BLaER1 treated with 17β-estradiol and CSF1 and Interleukin-3, amounts not matched to agents 10 nM and 100 nM (cell line): ENCODE measurements around the gene IMMP2L.

Source experiments
- H3K27ac ChIP-seq, 11 experiments: shearing (Covaris generic); formaldehyde crosslinking; 2 replicates each; pipeline ENCODE4 v1.8.1; 2022
- H3K27me3 ChIP-seq, 11 experiments: shearing (Covaris generic); formaldehyde crosslinking; 2 replicates each; pipeline ENCODE4 v1.8.1; 2022
- H3K36me3 ChIP-seq, 11 experiments: shearing (Covaris generic); formaldehyde crosslinking; 2 replicates each; pipeline ENCODE4 v1.8.1; 2022
- H3K4me1 ChIP-seq, 10 experiments: shearing (Covaris generic); formaldehyde crosslinking; 2 replicates each; pipeline ENCODE4 v1.8.1; 2022
- H3K4me2 ChIP-seq, 11 experiments: shearing (Covaris generic); formaldehyde crosslinking; 2 replicates each; pipeline ENCODE4 v1.8.1; 2022
- H3K4me3 ChIP-seq, 10 experiments: shearing (Covaris generic); formaldehyde crosslinking; 2 replicates each; pipeline ENCODE4 v1.8.1; 2022
- H3K9ac ChIP-seq, 11 experiments: shearing (Covaris generic); formaldehyde crosslinking; 2 replicates each; pipeline ENCODE4 v1.8.1; 2022
- H3K9me3 ChIP-seq, 11 experiments: shearing (Covaris generic); formaldehyde crosslinking; replicated peaks in 1 of 11; 2 replicates each; pipeline ENCODE4 v1.8.1; 2022
- H4K20me1 ChIP-seq, 11 experiments: shearing (Covaris generic); formaldehyde crosslinking; 2 replicates each; pipeline ENCODE4 v1.8.1; 2022
- Cebpa-rat ChIP-seq, 11 experiments: shearing (Covaris generic); IDR thresholded peaks; 2 replicates each; pipeline ENCODE4 v1.8.1; 2022

The IMMP2L gene

DNA sequence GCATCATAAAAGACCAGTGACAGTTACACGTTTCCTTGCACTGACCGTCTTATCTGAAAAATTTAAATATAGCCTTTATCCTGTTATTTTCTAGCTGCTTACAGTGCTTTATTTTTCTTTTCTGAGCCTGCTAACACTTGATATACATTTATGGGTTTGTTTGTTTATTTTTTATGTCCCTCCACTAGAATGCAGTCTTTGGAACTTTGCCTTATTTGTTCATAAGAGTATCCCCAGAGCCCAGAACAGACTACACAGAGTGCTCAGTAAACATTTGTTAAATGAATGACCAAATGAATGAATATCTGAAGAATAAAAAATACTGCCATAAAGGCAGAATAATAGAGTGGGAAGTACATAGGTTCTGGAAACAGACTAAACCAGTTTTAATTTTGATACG is 673.7 kb downstream of the IMMP2L start:
- no peak overlapping the region for H3K4me2 ChIP-seq
- TF ChIP-seq Cebpa-rat (IDR thresholded peaks at IDR 0.05) = no peak
- H3K36me3 ChIP-seq = no peaks in the 10 kb centered on the region
- no peaks in the 10 kb centered on the region for H3K4me1 ChIP-seq
- no peak overlapping the region for H3K9ac ChIP-seq
- no peak overlapping the region for H3K27ac ChIP-seq
- H3K9me3 ChIP-seq = no peaks in the 10 kb centered on the region
- H3K4me3 ChIP-seq = no peak overlapping the region
- H3K27me3 ChIP-seq = no peaks in the 10 kb centered on the region
- H4K20me1 ChIP-seq = no peaks in the 10 kb centered on the region

DNA sequence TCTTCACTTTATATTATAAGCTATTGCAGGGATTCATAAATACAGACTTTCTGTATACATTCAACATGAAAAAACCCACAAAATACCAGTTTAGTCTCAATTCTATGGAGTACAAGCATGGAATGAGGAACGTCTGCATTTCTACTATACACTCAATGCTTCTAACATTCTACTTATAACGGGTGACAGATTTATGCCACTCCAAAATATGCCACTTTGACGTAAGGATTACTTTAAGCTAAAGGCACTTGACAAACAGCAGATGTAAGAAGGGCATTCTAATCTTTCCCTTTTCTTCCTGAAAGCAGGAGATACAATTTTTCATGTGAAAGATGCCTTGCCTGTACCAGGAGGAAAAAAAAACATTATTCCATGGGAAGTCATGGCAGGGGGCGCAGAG is 676.8 kb downstream of the IMMP2L start:
- TF ChIP-seq Cebpa-rat (IDR thresholded peaks at IDR 0.05) = no peak
- Histone ChIP-seq H3K4me3 (no peak overlapping the region), H3K9ac (no peak overlapping the region), H3K4me2 (no peak overlapping the region), H4K20me1 (no peaks in the 10 kb centered on the region), H3K9me3 (no peaks in the 10 kb centered on the region), H3K27me3 (no peaks in the 10 kb centered on the region), H3K36me3 (no peaks in the 10 kb centered on the region), H3K4me1 (no peaks in the 10 kb centered on the region), H3K27ac (no peak overlapping the region)

DNA sequence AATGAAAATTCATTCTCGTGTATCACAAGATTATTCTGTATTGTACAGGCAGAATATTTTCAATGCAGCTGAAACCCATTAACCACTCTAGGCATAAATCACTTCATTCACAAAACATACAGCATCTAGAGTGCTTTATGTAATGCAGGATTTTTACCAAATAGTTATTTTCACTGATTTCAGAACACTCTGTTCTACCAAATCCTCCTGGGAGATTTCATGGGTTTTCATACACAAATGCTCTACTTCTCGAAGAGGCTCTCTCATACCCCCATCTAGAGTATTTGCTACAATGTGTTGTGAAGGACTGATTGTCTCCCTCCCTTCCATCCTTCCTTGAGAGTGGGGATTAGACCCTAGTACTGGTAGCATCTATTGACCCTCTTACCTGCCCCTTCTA is 680.6 kb downstream of the IMMP2L start:
- H3K4me1 ChIP-seq = no peaks in the 10 kb centered on the region
- no peaks in the 10 kb centered on the region for H3K36me3 ChIP-seq
- no peak overlapping the region for H3K9ac ChIP-seq
- no peak overlapping the region for H3K27ac ChIP-seq
- H3K27me3 ChIP-seq = no peaks in the 10 kb centered on the region
- H4K20me1 ChIP-seq = no peaks in the 10 kb centered on the region
- TF ChIP-seq Cebpa-rat (IDR thresholded peaks at IDR 0.05) = no peak
- H3K4me3 ChIP-seq = no peak overlapping the region
- no peaks in the 10 kb centered on the region for H3K9me3 ChIP-seq
- H3K4me2 ChIP-seq = no peak overlapping the region

DNA sequence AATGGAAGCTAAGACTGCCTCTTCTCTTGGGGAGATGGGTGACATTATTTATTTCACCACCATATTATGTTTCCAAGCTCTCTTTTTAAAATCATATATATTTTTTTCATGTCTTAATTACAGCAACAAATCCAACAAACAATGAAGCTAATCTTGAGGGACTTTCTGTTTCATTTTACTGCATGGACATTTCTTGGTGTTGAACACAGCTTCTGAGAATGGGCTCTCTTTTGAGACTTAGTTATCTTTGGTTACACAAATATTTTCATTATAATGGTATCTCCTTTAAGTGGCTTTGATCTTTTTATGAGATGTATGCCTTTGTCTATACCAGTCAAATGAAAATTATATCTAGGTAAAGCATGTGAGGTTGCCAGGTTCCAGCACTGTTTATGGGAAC is 681.3 kb downstream of the IMMP2L start:
- H3K36me3 ChIP-seq = no peaks in the 10 kb centered on the region
- H3K27me3 ChIP-seq = no peaks in the 10 kb centered on the region
- H3K27ac ChIP-seq = no peak overlapping the region
- no peaks in the 10 kb centered on the region for H3K9me3 ChIP-seq
- H3K4me3 ChIP-seq = no peak overlapping the region
- no peak overlapping the region for H3K4me2 ChIP-seq
- H4K20me1 ChIP-seq = no peaks in the 10 kb centered on the region
- no peaks in the 10 kb centered on the region for H3K4me1 ChIP-seq
- no peak for TF ChIP-seq Cebpa-rat (IDR thresholded peaks at IDR 0.05)
- H3K9ac ChIP-seq = no peak overlapping the region

DNA sequence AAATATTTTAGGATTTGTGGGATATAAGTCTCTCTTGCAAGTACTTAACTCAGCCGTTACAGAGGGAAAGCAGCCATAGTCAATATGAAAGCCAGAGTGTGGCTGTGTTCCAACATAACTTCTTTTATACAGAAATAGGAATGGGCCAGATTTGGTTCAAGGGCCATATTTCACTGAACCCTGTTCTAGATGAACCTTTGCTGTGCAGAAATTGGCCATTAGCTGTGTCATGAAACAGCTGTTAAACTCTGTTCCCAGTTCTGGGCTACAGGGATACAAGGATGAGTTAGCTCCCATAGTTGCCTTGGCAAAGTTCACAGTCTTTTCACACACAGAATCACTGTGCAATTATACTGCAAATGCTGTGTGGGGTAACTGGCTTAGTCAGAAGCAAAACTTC is 685.3 kb downstream of the IMMP2L start:
- Histone ChIP-seq H3K4me3 (no peak overlapping the region), H3K4me1 (no peaks in the 10 kb centered on the region), H3K4me2 (no peak overlapping the region), H3K36me3 (no peaks in the 10 kb centered on the region), H3K27me3 (no peaks in the 10 kb centered on the region), H3K9me3 (no peaks in the 10 kb centered on the region), H4K20me1 (no peaks in the 10 kb centered on the region), H3K9ac (no peak overlapping the region), H3K27ac (no peak overlapping the region)
- no peak for TF ChIP-seq Cebpa-rat (IDR thresholded peaks at IDR 0.05)

DNA sequence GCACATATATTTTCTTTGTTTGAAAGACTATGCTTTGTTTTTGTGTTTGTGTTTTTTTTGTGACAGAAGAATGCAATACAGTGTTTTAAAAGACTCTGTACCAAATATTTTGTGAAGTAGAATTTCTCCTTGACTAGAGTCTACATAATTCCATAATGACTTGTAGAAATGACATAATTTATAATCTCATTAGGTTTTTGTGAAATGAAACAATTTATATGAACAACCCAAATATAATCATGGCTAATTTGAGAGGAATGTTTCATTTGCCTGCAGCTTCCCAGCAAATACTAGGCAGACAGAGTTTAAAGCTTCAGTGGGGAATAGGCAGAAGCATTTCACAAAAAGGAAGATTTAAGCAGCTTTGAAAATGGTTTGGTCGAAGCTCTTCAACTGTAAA is 686.9 kb downstream of the IMMP2L start:
- no peaks in the 10 kb centered on the region; a peak in 1 of 20 replicates for H3K4me1 ChIP-seq
- H3K27me3 ChIP-seq = no peaks in the 10 kb centered on the region
- no peaks in the 10 kb centered on the region for H3K36me3 ChIP-seq
- H3K4me3 ChIP-seq = no peak overlapping the region
- H3K9ac ChIP-seq = no peak overlapping the region
- no peak overlapping the region for H3K27ac ChIP-seq
- no peak overlapping the region for H3K4me2 ChIP-seq
- no peaks in the 10 kb centered on the region for H3K9me3 ChIP-seq
- no peaks in the 10 kb centered on the region for H4K20me1 ChIP-seq
- TF ChIP-seq Cebpa-rat (IDR thresholded peaks at IDR 0.05) = no peak

DNA sequence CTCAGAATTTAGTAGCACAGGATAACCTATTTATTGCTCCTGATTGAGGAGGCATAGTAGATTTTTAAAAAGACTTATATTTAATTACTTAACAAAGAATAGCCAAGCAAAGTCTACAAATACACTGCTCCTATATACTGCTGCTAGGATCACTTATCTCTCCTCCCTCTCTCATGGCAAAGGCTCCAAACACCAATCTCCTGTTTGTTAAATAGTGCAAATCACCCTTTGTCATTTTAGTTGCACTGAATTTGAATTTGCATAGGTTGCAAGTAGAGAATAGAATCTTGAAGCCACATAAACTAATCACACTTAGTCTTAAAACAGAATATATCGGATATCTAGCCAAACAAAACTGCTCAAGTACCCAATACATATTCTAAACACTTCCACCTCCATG is 690.4 kb downstream of the IMMP2L start:
- Histone ChIP-seq H3K4me2 (no peak overlapping the region), H3K27ac (no peak overlapping the region), H3K27me3 (no peaks in the 10 kb centered on the region), H3K4me3 (no peak overlapping the region), H3K9ac (no peak overlapping the region), H3K4me1 (no peaks in the 10 kb centered on the region; a peak in 1 of 20 replicates), H3K9me3 (no peaks in the 10 kb centered on the region), H4K20me1 (no peaks in the 10 kb centered on the region), H3K36me3 (no peaks in the 10 kb centered on the region)
- no peak for TF ChIP-seq Cebpa-rat (IDR thresholded peaks at IDR 0.05)

DNA sequence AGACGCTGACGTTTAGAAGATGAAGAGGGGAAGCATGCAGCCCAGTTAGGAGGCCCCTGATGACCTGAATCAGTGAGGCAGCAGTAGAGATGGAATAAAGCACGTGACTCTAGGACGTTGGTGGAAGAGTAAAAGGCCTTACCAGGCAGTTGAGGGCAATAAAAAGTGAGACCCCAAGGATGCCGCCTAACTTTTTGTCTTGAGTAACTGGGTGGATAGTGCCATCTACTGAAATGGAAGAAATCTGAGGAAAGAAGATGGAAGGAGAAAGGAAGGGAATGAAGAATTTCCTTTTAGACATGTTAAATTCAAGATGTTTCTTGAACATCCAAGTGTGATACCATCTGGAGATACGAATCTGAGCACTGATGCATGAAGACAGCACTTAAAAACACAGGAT is 691.4 kb downstream of the IMMP2L start:
- H4K20me1 ChIP-seq = no peaks in the 10 kb centered on the region
- H3K36me3 ChIP-seq = no peaks in the 10 kb centered on the region
- H3K9me3 ChIP-seq = no peaks in the 10 kb centered on the region
- H3K27me3 ChIP-seq = no peaks in the 10 kb centered on the region
- H3K9ac ChIP-seq = no peak overlapping the region
- no peak overlapping the region for H3K4me3 ChIP-seq
- H3K4me1 ChIP-seq = no peaks in the 10 kb centered on the region; a peak in 1 of 20 replicates
- no peak overlapping the region for H3K4me2 ChIP-seq
- TF ChIP-seq Cebpa-rat (IDR thresholded peaks at IDR 0.05) = no peak
- H3K27ac ChIP-seq = no peak overlapping the region

DNA sequence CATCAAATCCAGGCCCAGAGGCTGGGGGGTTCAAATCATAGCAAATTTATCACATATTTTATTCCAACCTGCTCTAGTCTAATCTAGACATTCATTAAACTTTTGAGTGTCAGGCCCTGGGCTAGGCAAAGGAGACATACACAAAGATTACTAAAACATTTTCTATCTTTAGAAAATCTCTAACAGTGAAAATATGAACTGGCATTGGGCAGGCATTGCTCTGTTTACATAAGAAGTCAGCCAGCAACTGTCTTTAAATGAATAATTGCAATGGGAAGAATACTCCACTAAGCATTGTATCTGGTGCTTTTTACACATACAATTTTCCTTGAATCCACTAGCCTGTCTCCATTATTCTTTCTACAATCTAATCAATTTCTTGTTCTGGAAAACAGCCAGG is 693.8 kb downstream of the IMMP2L start:
- no peaks in the 10 kb centered on the region; a peak in 1 of 20 replicates for H3K4me1 ChIP-seq
- no peak overlapping the region for H3K27ac ChIP-seq
- H4K20me1 ChIP-seq = no peaks in the 10 kb centered on the region
- no peak overlapping the region for H3K9ac ChIP-seq
- no peak overlapping the region for H3K4me3 ChIP-seq
- H3K4me2 ChIP-seq = no peak overlapping the region
- H3K27me3 ChIP-seq = no peaks in the 10 kb centered on the region
- TF ChIP-seq Cebpa-rat (IDR thresholded peaks at IDR 0.05) = no peak
- H3K9me3 ChIP-seq = no peaks in the 10 kb centered on the region
- H3K36me3 ChIP-seq = no peaks in the 10 kb centered on the region

DNA sequence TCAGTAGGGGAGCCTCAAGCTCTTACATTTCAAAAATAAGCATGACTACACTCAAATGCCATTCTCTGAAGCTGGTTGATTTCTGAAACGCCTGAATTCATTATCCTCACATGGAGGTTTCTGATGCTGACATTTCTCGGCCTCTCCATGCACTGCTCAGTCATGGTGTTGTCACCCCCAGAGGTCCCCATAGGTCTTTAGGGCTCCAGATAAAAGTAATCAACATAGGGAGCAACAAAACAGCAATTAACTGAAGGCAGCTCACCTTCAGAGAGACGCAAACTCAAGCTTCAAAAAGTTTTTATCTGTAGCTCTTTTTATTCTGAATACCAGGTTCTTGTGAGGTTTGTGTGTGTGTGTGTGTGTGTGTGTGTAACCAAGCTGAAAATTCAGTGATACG is 694.5 kb downstream of the IMMP2L start:
- Histone ChIP-seq H3K36me3 (no peaks in the 10 kb centered on the region), H3K4me2 (no peak overlapping the region)

DNA sequence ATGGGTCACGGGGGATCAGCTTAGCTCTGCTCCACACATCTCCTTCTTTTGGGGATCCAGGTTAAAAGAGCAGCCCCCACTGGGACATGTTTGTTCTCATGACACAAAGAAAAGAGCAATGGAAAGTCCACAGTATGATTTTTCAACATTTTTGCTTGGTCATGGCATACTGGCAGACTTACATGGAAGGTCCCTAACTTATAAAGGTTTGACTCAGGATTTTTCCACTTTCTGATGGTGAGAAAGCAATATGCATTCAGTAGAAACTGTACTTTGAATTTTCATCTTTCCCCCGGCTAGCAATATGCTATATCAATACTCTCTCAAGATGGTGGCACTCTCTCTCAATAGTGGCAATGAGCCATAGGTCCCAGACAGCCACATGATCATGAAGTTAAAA is 699.0 kb downstream of the IMMP2L start:
- TF ChIP-seq Cebpa-rat (IDR thresholded peaks at IDR 0.05) = no peak
- Histone ChIP-seq H3K9me3 (no peaks in the 10 kb centered on the region), H3K4me1 (no peaks in the 10 kb centered on the region), H3K36me3 (no peaks in the 10 kb centered on the region), H4K20me1 (no peaks in the 10 kb centered on the region), H3K4me3 (no peak overlapping the region), H3K27ac (no peak overlapping the region), H3K27me3 (no peaks in the 10 kb centered on the region), H3K4me2 (no peak overlapping the region), H3K9ac (no peak overlapping the region)

More for the DNA sequence above, 694.5 kb downstream of the IMMP2L start:
- Histone ChIP-seq H3K4me3 (no peak overlapping the region), H3K9ac (no peak overlapping the region), H3K27ac (no peak overlapping the region), H3K27me3 (no peaks in the 10 kb centered on the region), H4K20me1 (no peaks in the 10 kb centered on the region), H3K9me3 (no peaks in the 10 kb centered on the region), H3K4me1 (no peaks in the 10 kb centered on the region; a peak in 1 of 20 replicates)
- TF ChIP-seq Cebpa-rat (IDR thresholded peaks at IDR 0.05) = no peak
